Keratinocyte (primary cell): Measurements from ENCODE around the gene SMIM26.

Experiments
- EZH2 ChIP-seq: IDR thresholded peaks from one replicate; pipeline ENCODE4 v1.6.1; 2012; ENCODE audit warnings: inconsistent platforms, mild to moderate bottlenecking, low read length, moderate library complexity
- TF ChIP-seq, protein P1 (sequence below), 3 experiments: IDR thresholded peaks in 1 of 3; conservative IDR thresholded peaks in 1 of 3; optimal IDR thresholded peaks in 1 of 3; 2 replicates in 2 of 3; 3 replicates in 1 of 3; pipeline versions ENCODE3 to v1.5.1; 2011; ENCODE audit warnings: low read length in 3 of 3, mild to moderate bottlenecking in 3 of 3, moderate library complexity in 2 of 3, control low read depth in 1 of 3, inconsistent platforms in 1 of 3; ENCODE audit not compliant: insufficient read depth in 2 of 3; ENCODE audit errors: extremely low read depth in 1 of 3

DNA sequence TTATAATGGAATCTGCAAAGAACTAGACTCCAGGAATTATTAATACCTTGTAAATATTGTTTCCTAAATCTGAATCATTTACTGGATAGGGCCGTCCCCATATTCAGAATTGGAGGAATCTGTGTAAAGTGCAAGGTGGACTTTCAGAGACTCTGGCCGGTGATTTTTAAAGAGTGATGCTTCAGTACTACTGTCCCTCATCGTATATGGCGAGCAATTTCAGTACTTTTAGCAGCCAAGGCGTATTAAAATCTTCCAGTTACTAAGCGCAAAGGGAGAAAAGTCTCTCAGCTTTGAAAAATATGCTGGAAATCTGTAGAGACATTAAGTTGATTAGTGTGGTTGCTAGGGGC is 483 bp downstream of the SMIM26 start:
- no peak for TF ChIP-seq EZH2
- TF ChIP-seq, protein P1, sequence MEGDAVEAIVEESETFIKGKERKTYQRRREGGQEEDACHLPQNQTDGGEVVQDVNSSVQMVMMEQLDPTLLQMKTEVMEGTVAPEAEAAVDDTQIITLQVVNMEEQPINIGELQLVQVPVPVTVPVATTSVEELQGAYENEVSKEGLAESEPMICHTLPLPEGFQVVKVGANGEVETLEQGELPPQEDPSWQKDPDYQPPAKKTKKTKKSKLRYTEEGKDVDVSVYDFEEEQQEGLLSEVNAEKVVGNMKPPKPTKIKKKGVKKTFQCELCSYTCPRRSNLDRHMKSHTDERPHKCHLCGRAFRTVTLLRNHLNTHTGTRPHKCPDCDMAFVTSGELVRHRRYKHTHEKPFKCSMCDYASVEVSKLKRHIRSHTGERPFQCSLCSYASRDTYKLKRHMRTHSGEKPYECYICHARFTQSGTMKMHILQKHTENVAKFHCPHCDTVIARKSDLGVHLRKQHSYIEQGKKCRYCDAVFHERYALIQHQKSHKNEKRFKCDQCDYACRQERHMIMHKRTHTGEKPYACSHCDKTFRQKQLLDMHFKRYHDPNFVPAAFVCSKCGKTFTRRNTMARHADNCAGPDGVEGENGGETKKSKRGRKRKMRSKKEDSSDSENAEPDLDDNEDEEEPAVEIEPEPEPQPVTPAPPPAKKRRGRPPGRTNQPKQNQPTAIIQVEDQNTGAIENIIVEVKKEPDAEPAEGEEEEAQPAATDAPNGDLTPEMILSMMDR (optimal IDR thresholded peaks at IDR 0.05 in 1 of 3, IDR thresholded peaks at IDR 0.05 in 1 of 3, conservative IDR thresholded peaks at IDR 0.05 in 1 of 3; ENCODE audit: extremely low read depth in 1 of 3, insufficient read depth in 2 of 3, low read length in 3 of 3) = no peak
